GM12801 (cell line): ENCODE measurements around the gene TMIE.

Source experiments
- CTCF ChIP-seq: IDR thresholded peaks from one replicate; pipeline ENCODE4 v1.5.1; 2011; ENCODE audit warnings: control low read depth; ENCODE audit not compliant: insufficient read length; ENCODE audit errors: extremely low read depth

Gene TMIE

DNA sequence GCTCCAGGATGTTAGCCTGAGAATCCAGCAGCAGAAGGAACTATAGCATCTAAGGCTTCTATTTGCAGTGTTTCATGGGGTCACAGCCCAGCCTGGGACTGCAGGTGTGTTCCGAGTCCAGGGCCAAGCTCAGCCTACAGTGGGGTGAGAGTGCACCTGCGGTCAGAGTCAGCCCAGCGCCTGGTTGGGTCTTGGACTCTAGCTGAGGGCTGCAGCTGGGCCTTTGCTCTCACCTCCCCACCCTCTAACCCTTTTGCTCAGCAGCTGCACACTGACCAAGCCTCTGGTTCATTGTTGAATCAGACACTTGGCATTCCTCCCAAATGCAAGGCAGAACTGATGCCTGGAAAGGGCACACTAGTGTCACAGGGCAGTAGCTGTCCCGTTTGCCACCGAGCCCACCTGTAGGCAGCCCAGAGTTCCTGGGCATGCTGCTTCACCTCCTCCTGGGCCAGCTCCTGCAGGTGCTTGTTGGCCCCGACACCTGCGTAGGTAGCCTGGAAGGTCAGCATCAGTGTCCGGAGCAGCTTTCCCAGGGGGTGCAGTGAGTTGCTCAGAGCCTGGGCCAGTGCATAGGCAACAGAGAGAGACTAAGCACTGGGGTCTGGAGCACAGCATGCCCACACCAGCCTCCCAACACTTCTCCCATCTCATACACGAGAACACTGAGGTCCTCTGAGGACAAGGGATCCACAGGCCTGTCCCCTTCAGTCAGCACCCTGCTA lies 25.2 kb upstream of the TMIE start:
- no peak for TF ChIP-seq CTCF

- TF ChIP-seq CTCF, result no peak
Observed at GRCh38 chr3:46676601-46677410, 24.4 kb upstream of the TMIE start.

DNA sequence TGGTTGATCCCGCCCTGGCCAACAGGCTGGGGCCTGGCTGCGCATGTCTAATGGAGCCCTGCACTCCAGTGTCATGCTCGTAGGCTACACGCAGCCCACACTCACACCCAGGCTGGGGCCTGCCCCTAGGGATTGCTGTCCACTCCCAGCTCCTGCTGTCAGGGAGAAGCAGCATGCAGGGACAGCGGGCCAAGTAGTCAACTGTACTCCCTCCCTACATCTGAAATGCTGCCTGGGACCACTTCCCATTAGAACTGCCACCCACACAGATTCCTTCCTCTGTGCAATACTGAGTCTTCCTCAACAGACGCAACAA lies 23.8 kb upstream of the TMIE start:
- no peak for TF ChIP-seq CTCF

GRCh38 chr3:46678280-46678679 lies 22.9 kb upstream of the TMIE start:
- TF ChIP-seq CTCF, result no peak

DNA sequence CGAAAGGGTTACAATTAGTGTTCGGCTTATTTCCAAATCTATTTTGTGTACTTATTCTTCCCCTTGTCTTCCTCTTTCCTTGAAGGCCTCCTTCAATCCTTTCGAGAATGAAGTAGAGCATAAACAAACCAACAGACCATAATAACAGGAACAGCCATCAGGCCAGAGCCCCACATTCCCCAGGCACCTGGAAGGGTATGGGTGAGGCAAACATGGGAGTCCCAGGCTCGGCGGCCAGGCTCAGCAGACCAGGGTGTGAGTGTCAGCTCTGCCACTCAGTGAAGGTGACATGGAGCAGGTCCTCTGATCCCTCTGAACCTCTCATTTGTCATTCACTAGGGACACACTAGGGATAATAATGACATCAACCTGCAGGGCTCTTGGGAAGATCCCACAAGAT lies 21.5 kb upstream of the TMIE start:
- TF ChIP-seq CTCF, result no peak

DNA sequence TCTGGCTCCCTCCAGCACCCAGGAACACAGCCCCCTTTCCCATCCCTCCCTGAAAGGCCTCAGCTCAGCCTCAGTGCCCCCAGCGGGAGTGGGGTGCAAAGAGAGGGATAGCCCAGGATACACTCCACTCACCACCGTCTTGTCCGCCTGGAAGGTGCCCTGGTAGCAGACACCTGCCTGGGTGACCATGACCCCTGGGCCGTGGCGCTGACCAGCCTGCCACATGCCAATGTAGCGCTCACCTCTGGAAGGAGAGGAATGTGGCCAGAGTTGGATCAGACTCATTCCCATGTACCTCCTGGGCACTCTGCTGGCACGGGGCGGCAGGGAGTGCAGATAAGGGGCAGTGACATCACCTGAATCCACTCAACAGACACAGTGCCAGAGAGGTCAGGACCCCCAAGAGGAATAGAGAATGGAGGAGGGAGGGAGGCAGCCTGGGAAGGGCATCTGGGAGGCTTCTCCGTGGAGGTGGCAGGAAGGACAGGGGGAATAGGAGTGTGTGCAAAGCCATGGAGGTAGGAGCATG lies 20.8 kb upstream of the TMIE start:
- TF ChIP-seq CTCF, result no peak

- no peak for TF ChIP-seq CTCF
Observed at GRCh38 chr3:46681387-46681786, 19.8 kb upstream of the TMIE start.
